KMS-11 (cell line): ENCODE measurements around the gene CLINT1.
A peak's percentile ranks its signal among the peaks of the same experiment; 100 is the strongest.

Experiments
- H2AFZ ChIP-seq: fragments of 200-600 bp; sonication (generic); 2 replicates; pipeline ENCODE4 v1.6.1; 2016; ENCODE audit warnings: antibody characterized with exemption, mixed run types, low read depth
- H3K27ac ChIP-seq: fragments of 200-600 bp; sonication (generic); 2 replicates; pipeline ENCODE4 v1.6.1; 2016; ENCODE audit warnings: mild to moderate bottlenecking, mixed run types
- H3K27me3 ChIP-seq: fragments of 200-600 bp; sonication (generic); 2 replicates; pipeline ENCODE4 v1.6.1; 2017; ENCODE audit warnings: mild to moderate bottlenecking, low read depth, mixed run types, moderate library complexity; ENCODE audit not compliant: insufficient read depth
- H3K36me3 ChIP-seq: fragments of 200-600 bp; sonication (generic); 2 replicates; pipeline ENCODE4 v1.6.1; 2017; ENCODE audit warnings: mild to moderate bottlenecking, mixed run types; ENCODE audit not compliant: insufficient read depth
- H3K4me1 ChIP-seq: fragments of 200-600 bp; sonication (generic); 2 replicates; pipeline ENCODE4 v1.6.1; 2016; ENCODE audit warnings: mild to moderate bottlenecking, low read depth, mixed run types; ENCODE audit not compliant: poor library complexity, severe bottlenecking
- H3K4me2 ChIP-seq: fragments of 200-600 bp; sonication (generic); 2 replicates; pipeline ENCODE4 v1.7.0; 2016; ENCODE audit warnings: mild to moderate bottlenecking, mixed run types
- H3K4me3 ChIP-seq: fragments of 200-600 bp; sonication (generic); IDR thresholded peaks from 2 replicates; pipeline ENCODE4 v1.6.1; 2017; ENCODE audit warnings: low read depth, low read length, mixed read lengths; ENCODE audit not compliant: insufficient read depth
- H3K79me2 ChIP-seq: fragments of 200-600 bp; sonication (generic); 2 replicates; pipeline ENCODE4 v1.6.1; 2016; ENCODE audit warnings: low read depth, mixed run types; ENCODE audit not compliant: insufficient read depth
- H3K9ac ChIP-seq: fragments of 200-600 bp; sonication (generic); 2 replicates; pipeline ENCODE4 v1.6.1; 2016; ENCODE audit warnings: mild to moderate bottlenecking, mixed run types
- H4K20me1 ChIP-seq: fragments of 200-600 bp; sonication (generic); 2 replicates; pipeline ENCODE4 v1.6.1; 2016; ENCODE audit warnings: mild to moderate bottlenecking, mixed run types; ENCODE audit not compliant: insufficient read depth
- TF ChIP-seq, protein P1 (sequence below): fragments of 200-600 bp; sonication (generic); conservative IDR thresholded peaks from 2 replicates; pipeline ENCODE4 v1.6.1; 2017; ENCODE audit warnings: low read depth, mild to moderate bottlenecking, antibody characterized with exemption, low read length, moderate library complexity, mixed read lengths

The CLINT1 gene

DNA sequence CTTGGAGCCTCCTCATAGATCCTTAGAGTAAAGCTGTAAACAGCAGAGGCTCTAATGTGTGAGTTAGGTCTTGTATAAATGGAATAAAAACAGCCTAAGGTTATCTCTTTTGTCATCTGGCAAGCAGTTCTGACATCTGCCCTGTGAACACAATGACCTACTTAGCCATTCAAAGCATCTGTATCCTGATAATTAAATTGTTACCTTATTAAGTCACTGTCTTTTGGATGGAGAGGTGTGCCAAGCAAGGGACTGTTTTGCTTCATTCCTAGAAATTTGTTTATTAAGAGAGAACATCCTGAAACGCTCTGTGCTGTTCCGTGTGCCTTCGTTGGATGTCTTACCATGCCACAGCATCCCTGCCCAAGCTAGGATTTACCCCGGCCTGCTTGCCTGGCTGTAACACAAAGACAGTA lies 113.9 kb downstream of the CLINT1 start:
- no peaks in the 10 kb centered on the region for H3K79me2 ChIP-seq
- peak overlapping the region; percentile 63 for H3K4me2 ChIP-seq
- peaks cover 14% of the 10 kb centered on the region for H3K4me1 ChIP-seq
- H3K36me3 ChIP-seq = no peaks in the 10 kb centered on the region
- TF ChIP-seq, protein P1, sequence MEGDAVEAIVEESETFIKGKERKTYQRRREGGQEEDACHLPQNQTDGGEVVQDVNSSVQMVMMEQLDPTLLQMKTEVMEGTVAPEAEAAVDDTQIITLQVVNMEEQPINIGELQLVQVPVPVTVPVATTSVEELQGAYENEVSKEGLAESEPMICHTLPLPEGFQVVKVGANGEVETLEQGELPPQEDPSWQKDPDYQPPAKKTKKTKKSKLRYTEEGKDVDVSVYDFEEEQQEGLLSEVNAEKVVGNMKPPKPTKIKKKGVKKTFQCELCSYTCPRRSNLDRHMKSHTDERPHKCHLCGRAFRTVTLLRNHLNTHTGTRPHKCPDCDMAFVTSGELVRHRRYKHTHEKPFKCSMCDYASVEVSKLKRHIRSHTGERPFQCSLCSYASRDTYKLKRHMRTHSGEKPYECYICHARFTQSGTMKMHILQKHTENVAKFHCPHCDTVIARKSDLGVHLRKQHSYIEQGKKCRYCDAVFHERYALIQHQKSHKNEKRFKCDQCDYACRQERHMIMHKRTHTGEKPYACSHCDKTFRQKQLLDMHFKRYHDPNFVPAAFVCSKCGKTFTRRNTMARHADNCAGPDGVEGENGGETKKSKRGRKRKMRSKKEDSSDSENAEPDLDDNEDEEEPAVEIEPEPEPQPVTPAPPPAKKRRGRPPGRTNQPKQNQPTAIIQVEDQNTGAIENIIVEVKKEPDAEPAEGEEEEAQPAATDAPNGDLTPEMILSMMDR = no peak
- no peak overlapping the region for H3K4me3 ChIP-seq
- H3K27ac ChIP-seq = no peak overlapping the region
- no peaks in the 10 kb centered on the region for H4K20me1 ChIP-seq
- no peak overlapping the region for H2AFZ ChIP-seq
- H3K9ac ChIP-seq = no peak overlapping the region
- H3K27me3 ChIP-seq = no peaks in the 10 kb centered on the region

GRCh38 chr5:157744051-157745011 lies 114.6 kb downstream of the CLINT1 start:
- Histone ChIP-seq H3K4me1 (peaks cover 14% of the 10 kb centered on the region), H4K20me1 (no peaks in the 10 kb centered on the region), H3K27me3 (no peaks in the 10 kb centered on the region), H3K27ac (no peak overlapping the region), H3K79me2 (no peaks in the 10 kb centered on the region), H3K9ac (peak overlapping the region; percentile 74), H2AFZ (peak overlapping the region; percentile 64), H3K4me3 (no peak overlapping the region), H3K4me2 (peak overlapping the region; percentile 63), H3K36me3 (no peaks in the 10 kb centered on the region)
- TF ChIP-seq, protein P1 = no peak

- peak within 1 kb of the TSS; percentile 64 for H2AFZ ChIP-seq
- peak within 1 kb of the TSS; percentile 63 for H3K4me2 ChIP-seq
- TF ChIP-seq, protein P1 = peak; percentile 77
Measured at GRCh38 chr5:157743163-157744050, 115.5 kb downstream of the CLINT1 start, which contains the start of gene LSM11. LSM11 (plus strand) TSS chr5:157743712; CDS start chr5:157743751, 39 bp downstream.

DNA sequence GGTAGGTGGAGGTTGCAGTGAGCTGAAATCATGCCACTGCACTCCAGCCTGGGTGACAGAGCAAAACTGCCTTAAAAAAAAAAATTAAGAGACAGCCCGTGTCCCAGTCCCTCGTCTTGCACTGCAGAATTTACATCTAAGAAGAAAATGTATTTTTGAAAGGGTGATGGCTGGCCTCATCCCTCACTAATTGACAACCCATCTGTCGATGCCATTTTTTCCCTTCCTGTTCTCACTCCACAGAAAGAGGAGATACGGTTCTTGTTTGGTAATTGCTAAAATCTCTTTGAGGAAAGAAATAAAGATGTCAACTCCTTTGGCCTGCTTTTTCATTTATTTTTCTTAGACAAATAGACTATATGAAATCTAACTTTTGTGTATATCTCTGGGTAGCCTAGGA lies 117.8 kb downstream of the CLINT1 start:
- H3K27ac ChIP-seq = no peak overlapping the region
- no peaks in the 10 kb centered on the region for H3K27me3 ChIP-seq
- TF ChIP-seq, protein P1 = no peak
- no peak overlapping the region for H3K4me2 ChIP-seq
- H3K36me3 ChIP-seq = no peaks in the 10 kb centered on the region
- no peaks in the 10 kb centered on the region for H4K20me1 ChIP-seq
- no peak overlapping the region for H3K4me3 ChIP-seq
- H3K4me1 ChIP-seq = peaks cover 8% of the 10 kb centered on the region
- H3K9ac ChIP-seq = no peak overlapping the region
- H3K79me2 ChIP-seq = no peaks in the 10 kb centered on the region
- H2AFZ ChIP-seq = no peak overlapping the region

More at GRCh38 chr5:157743163-157744050, 115.5 kb downstream of the CLINT1 start, which contains the start of gene LSM11:
- H3K36me3 ChIP-seq = no peaks in the 10 kb centered on the region
- H3K79me2 ChIP-seq = no peaks in the 10 kb centered on the region
- H3K4me3 ChIP-seq = no peak within 1 kb of the TSS
- H3K27me3 ChIP-seq = no peaks in the 10 kb centered on the region
- peak within 1 kb of the TSS; percentile 74 for H3K9ac ChIP-seq
- no peaks in the 10 kb centered on the region for H4K20me1 ChIP-seq
- H3K4me1 ChIP-seq = peaks cover 14% of the 10 kb centered on the region
- H3K27ac ChIP-seq = no peak within 1 kb of the TSS
